HG02642 (cell line): ENCODE measurements around the gene PLEKHM1.
"Not testable (repeated sequence)": the region's sequence is repeated elsewhere in the genome, so short reads cannot be mapped to it uniquely, and the experiment has no call there.

ENCODE experiments used
- ATAC-seq: cut with Tn5 transposase; IDR thresholded peaks from one replicate; pipeline ENCODE4 v1.9.1; 2021; ENCODE audit warnings: mild to moderate bottlenecking; ENCODE audit not compliant: unreplicated experiment, poor library complexity

The PLEKHM1 gene

DNA sequence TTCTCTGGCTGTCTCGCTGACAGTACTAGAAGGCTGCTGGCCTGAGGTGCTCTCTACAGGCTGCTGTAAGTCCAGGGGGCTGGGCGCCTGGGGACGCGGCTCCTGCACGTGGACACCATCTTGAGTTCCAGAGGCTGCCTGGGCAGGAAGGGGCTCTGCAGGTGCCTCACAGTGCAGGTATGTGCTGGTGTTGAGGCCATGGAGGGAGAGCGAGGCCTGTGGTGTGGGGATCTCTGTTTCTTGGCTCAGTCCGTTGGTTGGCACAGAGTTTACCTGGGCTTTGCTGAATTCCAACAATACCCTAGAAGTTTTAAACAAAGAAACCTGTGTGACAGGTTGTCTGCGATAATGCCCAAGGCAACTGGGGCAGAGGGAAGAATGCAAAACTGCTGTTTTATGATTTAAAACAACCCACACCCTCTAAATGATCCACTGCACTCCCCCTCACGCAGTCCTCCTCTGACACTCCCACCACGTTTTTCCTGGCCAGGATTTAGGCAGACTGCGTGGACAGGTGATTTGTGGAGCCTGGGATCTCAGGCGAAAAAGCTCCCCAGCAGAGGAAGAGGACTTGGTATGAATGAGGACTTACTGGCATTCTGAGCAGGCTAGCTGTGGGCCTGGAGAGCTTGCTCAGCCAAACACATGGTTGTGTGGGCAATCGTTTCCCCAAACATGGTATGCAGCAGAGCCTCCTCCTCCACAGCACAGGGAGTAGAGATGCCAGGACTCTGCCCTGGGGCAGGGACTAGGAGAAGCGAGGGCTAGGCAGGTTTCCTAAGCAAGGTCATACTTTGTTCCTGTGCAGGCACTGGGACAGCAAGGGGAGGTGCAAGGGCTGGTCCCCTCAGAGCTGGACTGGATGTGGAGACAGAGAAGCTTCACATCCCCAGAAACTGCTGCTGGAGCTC, 22.0 kb downstream of the PLEKHM1 start:
- ATAC-seq, result not testable (repeated sequence)

DNA sequence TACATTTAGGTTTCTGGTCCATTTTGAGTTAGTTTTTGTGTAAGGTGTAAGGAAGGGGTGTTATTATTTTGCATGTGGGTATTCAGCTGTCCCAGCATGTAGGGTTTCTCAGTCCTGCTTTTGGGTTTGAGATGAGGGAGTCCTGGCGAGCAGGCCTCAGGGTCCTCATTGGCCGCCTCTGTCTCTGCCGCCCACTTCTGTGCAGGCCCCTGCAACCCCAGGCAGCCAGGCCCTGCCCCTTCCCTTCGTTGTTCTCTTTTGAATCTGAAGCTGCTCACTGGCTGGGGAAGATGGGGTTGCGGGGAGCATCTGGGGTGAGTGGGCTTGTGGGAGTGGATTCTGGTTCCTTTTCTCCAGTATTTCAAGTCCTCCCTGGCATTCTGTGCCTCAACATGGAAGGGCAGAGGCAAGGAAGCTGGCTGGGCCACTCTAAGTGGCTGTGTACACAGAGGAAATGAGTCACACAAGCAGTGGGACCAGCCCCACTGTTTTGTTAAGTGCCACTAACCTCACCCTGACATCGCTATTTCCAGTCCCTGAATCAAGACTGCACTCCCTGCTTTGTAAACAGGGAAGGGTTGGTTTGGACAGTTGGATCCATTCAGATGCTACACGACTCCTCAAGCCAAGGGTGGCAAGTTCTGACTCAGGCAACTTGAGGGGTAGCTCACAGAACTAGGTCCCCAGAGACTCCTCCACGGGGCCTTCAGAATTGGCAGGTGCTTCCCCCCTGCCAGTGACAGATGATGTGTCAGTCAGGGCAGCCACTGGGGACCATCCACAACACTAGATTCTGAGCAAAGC, 28.8 kb downstream of the PLEKHM1 start:
- peak; percentile 84 for ATAC-seq

DNA sequence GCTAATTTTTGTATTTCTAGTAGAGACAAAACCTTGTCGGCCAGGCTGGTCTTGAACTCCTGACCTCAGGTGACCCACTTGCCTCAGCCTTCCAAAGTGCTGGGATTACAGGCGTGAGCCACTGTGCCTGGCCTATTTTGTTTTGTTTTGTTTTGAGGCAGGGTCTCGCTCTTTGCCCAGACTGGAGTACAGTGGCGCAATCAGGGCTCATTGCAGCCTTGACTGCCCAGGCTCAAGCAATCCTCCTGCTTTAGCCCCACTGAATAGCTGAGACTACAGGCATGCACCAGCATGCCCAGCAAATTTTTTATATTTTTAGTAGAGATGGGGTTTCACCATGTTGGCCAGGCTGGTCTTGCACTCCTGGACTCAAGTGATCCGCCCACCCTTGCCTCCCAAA, 30.1 kb downstream of the PLEKHM1 start:
- ATAC-seq, result not testable (repeated sequence)

DNA sequence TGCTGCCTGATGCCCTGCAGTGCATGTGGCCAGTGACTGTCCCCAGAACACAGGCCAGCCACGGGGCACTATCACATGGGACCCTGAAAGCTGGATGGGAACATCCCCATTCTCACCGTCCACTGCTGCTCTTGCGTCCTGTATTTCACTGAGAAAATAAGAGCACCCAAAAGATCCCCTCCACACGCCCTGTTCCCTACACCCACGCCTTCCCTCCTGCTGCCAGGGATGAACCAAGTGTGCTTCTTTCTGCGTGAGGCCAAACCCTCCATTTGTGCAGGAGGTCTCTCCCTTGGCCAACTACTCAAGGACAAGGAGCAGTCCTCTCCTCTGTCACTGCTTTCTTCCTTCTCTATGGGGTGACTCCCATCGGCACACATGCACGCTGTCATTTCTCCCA, 36.2 kb downstream of the PLEKHM1 start:
- ATAC-seq, result not testable (repeated sequence)

DNA sequence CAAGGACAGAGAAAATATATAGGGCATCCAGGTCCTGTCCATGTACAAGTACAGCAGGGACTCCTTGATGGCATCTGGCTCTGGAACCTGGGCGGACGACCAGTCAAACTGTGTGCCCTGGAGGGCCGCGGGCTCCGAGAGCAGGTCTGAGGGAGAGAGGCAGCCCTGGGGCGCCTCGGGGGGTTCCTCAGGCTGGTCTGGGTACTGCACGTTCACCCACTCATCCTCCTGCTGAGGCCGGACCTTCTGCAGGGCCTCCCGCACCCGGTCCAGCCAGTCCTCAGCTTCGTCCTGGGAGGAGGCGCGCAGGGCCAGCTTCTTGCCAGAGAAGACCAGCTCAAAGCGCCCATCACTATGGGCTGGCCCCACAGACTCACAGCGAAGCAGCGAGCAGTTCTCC, 36.8 kb downstream of the PLEKHM1 start:
- ATAC-seq, result not testable (repeated sequence)

DNA sequence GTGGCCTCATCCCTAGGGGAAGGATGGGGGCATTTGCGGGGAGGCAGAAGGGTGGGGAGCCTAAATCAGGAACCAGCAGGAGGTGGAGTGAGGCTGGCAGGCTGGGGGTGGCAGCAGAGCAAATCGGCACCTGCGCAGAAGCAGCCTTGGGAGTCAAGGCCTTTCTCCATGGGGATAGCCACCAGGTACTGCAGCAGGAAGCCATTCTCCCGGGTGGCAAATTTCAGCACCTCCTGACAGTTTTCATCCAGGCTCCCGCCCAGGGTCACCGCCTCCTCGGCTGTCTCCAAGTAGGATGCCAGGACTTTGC, 37.3 kb downstream of the PLEKHM1 start:
- ATAC-seq, result not testable (repeated sequence)

DNA sequence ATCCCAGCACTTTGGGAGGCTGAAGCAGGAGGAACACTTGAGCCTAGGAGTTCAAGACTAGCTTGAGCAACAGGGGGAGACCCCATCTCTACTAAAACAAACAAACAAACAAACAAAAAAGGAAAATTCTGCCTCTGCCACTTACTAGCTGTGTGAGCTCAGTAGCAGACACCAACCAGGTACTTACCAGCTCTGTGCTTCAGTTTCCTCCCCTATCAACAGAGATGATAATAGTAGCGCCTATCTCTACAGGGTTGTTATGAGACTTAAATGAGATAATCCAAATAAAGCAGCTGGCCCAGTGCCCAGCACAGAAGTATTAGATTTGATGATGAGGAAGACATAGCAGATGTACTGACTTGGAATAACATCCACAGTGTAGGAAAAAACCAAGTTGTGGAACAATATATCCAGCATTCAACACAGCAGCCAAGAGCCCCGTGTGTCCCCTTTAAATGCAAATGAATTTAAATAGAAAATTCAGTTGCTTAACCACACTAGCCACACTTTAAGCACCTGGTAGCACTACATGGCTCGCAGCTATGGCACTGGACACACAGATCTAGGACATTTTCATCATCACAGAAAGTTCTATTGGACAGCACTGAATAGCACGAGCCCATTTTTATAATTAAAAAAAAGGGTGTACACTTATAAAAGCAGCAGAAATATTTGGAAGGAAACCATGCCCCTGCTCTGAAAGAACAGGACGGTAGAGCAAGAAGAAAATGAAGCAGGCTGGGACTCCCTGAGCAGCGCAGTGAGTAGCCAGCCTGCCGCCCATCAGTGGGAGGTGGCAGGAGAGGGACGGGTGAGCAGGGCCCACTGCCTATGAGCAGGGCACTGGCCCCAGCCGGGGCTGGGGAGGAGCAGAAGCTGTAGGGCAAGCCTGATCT, 37.9 kb downstream of the PLEKHM1 start:
- not testable (repeated sequence) for ATAC-seq

DNA sequence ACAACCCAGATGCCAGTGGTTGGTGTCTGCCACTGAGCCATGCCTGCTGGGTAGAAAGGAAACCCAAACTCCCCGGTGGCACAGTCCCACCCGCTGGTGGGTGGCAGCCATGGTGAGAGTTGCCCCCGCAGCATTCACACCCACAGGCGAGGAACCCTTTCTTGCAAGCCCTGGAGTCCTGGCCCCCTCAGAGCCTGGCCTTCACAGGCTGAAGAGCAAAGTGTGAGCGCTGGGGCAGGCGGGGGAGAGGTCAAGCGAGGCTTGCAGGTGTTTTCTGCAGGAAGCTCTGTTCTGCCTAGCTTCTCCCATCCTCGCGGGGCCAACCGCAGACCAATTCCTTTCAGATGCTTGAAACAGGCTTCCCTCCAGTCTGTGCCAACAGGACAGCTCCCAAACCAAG, 38.9 kb downstream of the PLEKHM1 start:
- ATAC-seq, result not testable (repeated sequence)

DNA sequence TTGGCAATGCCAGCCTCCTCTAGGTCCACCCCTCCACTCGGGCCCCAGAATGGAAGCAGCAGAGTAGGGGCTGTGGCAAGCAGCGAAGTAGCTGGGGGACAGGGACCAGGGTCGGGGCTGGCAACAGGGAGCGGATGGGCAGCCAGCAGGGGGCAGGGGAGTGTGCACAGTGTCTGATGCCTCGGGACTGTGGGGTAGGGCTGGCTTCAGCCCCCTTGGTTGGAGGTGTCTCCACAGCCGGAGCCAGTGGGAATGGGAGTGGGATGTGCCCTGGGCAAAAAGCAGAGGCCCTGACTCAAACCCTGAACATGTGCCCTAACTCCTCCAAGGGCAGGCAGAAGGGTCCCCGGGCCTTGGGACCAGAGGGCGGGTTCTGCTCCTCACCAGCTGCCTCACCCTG, 39.4 kb downstream of the PLEKHM1 start:
- no peak for ATAC-seq

DNA sequence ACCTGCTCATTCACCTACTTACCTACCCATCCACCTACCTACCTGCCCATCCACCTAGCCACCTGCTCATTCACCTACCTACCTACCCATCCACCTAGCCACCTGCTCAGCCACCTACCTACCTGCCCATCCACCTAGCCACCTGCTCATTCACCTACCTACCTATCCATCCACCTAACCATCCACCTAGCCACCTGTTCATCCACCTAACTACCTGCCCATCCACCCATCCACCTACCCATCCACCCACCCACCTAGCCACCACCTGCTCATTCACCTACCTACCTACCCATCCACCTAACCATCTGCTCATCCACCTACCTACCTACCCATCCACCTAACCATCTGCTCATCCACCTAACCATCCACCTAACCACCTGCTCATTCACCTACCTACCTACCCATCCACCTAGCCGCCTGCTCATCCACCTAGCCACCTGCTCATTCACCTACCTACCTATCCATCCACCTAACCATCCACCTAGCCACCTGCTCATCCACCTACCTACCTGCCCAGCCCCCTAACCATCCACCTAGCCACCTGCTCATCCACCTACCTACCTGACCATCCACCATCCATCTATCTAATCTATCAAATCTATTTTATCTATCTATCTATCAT, 40.7 kb downstream of the PLEKHM1 start:
- ATAC-seq, result not testable (repeated sequence)

DNA sequence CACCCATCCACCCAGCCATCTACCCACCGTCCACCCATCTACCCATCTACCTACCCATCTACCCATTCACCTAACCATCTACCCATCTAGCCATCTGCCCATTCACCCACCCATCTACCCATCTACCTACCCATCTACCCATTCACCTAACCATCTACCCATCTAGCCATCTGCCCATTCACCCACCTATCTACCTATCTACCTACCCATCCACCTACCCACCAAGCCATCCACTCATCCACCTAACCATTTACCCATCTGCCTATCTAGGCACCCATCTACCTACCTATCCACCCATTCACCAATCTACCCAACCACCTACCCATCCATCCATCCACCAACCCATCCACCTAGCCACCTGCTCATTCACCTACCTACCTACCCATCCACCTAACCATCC, 41.3 kb downstream of the PLEKHM1 start:
- ATAC-seq, result not testable (repeated sequence)

DNA sequence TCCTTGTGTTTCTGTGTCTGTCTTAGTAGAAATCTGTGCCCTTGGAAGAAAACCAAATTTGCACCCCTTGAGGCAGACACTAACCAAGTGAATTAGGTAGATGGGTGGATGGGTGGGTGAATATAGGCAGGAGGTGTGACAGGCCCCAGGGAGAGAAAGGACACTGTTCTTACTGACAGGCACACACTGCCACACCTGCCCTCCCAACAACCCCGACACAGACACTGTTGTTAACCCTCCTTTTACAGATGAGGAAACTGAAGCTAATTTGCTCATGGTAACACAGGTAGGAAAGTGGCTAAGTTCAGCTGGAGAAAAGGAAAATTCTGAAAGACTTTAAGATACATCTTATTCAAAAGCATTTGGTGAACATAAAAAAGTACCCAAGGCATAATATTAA, 42.0 kb downstream of the PLEKHM1 start:
- not testable (repeated sequence) for ATAC-seq

DNA sequence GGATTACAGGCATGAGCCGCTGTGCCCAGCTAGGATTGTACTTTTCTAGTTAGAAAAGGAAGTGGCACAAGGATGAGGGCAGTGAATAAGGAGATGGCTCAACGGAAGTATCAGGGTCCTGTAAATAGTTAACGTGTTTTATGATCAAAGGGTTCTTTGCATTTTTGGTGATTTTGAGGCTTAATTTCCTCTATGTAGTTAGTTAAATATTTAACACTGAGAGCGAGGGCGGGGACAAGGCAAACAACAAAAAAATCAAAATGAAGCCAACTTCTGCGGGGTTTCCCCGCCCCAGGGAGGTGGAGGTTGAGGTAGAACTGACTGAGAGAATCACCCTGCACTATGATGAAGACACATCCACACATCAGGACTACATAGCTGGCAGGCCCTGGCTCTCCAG, 42.5 kb downstream of the PLEKHM1 start:
- ATAC-seq, result not testable (repeated sequence)

DNA sequence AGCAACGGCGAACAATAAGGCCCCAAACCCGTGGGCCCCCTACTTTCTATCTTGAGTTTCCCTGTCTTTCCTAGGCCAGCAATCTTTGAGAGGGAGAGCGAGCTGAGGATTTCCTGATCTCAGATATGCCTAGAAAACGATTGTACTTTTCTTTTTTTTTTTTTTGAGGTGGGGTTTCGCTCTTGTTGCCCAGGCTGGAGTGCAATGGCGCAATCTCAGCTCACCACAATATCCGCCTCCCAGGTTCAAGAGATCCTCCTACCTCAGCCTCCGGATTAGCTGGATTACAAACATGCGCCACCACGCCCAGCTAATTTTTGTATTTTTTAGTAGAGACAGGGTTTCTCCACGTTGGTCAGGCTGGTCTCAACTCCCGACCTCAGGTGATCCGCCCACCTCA, 42.9 kb downstream of the PLEKHM1 start:
- not testable (repeated sequence) for ATAC-seq

DNA sequence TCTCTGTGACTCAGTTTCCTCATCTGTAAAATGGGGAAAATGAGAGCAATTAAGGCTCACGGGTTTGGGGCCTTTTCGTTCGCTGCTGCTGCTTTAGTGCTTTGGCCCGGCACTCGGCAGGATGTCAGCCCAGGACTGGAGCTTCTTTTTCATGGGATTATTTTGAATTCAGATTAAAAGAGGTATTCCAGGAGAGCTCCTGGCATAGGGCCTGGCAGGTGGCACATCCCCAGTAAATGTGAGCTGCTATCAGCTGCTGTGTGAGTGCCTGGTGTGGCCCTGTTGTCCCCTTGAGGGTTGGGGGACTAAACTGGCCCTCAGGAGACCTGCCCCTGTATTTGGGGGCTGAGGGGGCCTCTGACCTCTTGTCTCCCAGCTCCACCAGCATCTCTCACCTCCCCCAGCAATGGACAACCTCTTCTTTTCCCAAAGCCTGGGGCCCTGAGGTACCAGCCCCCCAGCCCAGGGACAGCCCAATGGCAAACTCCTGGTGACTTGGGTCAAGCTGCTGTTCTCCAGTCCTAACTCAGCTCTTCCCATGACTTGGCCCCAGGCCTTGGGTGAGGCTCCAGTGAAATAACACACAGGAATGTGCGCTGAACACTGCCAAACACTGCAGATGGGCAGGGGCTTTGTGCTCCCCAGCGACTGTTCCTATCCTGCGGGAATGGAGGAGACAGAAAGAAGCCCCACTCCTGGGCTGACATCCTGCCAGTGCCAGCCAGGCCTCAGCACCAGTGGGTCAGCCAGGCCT, 43.5 kb downstream of the PLEKHM1 start:
- ATAC-seq, result not testable (repeated sequence)

DNA sequence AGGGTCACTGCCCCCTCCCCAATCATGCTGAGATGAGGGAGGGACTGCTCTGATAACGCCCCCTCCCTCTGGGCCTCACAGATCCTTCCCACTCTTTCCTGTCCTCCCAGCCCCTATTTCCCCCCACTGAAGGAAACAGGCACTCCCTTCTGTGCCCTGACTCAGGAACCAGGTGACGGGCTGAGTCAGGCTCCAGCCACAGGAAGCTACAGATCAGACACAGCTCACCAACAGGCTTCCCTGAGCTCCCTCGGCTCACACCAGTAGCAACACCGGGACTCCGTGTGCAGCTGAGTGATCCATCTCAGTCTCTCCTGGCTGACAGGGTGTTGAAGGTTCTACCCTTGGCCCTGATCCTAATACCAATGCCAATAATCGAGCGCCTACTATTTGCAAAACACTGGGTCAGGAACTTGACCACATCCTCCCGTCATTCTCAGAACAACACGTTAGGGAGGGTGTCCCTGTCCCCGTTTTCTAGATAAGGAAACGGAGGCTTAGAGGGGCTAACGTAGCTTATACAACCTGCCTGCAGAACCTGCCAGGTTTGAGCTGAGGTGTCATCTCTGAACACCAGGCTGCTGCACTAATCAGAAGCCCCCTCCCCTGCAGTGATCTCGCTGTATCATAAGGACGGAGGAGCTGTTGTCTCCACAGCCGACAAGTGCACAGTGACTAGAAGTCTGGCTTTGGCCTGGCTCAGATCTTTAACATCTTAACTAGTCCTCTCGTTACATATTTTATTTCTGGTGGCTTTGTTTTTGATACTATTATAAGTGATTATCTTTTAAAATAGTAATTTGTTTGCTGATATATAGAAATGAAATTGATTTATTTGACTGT, 44.4 kb downstream of the PLEKHM1 start:
- not testable (repeated sequence) for ATAC-seq

DNA sequence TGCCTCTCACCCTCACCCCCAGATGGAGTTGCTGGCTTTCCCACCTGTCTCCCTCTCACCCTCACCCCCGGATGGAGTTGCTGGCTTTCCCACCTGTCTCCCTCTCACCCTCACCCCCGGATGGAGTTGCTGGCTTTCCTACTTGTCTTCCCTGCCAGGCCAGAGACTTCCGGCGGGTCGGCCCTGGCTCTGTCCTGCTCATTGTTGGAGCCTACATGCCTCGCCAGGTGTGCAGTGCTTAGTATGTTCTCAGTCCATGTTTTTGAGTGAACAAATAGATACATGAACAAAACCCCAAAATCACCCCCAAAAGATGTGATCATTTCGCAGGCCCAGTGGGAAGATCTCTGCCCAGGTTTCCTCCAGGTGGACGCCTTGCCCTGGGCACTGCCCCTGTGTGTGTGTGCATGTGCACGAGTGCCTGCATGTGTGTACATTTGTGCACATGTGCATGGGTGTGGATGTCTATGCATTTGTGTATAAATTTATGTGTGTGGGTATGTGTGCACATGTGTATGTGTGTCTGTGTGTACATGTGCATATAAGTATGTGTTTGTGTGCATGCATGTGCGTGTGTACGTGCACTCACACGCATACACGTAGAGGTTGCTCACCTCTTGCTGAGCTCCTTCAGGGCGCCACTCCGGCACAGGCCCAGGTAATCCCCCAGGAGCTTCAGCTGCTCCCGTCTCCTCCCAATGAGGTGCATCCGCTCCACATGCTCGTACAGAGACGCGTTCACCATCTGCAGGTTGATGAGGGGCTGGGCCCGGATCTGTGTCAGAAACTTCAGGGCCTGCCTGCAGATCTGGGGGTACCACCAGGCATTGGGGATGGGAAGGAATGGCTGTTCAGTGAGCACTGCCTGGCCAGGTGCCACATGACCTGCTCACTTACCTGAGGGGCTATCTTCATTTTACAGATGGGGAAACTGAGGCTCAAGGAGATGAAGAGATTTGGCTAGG, 45.4 kb downstream of the PLEKHM1 start:
- not testable (repeated sequence) for ATAC-seq
